ENCODE measurements around the gene SPSB1.

The SPSB1 gene

DNA sequence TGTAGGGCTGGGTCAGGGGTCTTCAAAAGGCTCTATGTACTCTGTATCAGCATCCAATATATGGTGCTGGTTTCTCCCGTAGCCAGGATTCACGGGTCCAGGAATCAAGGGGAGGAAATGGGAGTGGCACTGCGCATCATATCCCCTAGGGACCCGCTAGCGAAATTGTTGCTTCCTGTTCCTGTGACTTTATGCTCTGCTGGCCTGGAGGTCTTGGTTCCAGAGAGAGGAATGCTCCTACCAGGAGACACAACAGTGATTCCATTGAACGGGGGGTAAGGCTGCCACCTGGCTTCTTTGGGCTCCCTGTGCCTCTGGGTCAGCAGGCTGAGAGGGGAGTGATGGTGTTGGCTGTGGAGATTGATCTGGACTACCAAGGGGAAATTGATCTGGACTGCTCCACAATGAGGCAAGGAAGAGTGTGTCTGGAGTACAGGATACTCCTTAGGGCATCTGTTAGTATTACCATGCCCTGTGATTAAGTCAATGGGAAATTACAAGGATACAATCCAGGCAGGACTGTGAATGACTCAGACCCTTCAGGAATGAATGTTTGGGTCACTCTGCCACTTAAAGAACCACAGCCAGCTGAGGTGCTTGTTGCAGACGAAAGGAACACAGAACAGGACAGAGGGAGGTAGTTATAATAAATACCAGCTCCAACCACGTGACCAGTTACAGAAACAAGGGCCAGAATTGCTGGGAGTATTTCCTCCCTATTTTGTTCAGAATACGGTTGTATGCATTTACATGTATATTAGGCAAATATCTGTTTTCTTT lies 10.2 kb downstream of the SPSB1 start:
- no peak for DNase-seq

DNA sequence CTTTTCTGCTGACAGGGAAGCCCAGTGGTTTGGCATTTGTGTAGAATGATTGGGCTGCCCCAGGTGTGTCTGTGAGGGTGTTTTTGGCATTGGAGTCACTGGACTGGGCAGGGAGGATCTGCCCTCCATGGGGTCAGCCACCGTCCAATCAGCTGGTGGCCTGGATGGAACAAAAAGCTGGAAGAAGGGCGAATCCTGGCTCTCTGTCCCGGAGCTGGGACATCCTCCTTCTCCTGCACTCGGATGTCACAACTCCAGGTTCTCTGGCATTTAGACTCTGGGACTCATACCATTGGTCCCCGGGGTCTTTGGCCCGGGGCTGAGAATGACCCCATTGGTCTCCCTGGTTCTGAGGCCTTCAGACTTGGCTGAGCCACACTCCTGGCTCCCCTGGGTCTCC lies 11.2 kb downstream of the SPSB1 start:
- DNase-seq: no peak

DNA sequence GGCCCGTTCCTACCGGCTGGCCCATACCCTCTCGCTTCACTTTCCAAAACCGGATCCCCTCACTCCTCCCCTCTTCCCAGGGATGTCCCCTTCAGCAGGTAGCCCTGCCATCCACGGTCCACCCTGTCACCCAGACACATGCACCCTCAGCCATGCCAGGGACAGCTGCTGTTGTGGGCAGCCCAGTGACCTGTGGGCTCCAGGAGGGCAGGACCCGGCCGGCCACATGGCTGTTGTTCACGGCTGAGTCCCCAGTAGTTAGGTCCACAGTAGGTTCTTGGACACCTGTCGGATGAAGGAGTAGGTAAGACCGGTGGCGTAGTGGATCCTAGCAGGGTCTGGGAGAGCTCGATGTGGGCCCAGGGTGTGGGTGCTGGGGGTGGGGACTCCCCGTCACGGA lies 12.5 kb downstream of the SPSB1 start:
- no peak for DNase-seq

DNA sequence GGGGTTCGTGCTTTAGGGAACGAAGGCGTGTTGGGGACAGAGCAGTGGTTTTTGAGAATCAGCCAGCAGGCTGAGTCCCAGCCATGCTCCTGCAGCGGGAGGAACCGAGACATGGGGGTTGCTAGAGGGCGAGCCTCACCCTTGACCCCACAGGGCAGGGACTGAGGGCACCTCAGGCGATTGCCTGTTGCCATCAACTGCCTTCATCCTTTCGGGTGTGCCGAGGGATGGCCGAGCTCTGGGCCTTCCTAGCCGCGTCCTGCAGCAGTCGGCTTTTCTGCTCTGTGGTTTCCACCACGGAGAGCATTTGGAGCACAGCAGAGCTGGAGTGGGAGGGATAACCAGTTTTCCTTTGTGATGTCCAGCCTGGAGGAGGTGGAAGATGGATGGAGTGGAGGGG lies 13.3 kb downstream of the SPSB1 start:
- no peak for DNase-seq

DNA sequence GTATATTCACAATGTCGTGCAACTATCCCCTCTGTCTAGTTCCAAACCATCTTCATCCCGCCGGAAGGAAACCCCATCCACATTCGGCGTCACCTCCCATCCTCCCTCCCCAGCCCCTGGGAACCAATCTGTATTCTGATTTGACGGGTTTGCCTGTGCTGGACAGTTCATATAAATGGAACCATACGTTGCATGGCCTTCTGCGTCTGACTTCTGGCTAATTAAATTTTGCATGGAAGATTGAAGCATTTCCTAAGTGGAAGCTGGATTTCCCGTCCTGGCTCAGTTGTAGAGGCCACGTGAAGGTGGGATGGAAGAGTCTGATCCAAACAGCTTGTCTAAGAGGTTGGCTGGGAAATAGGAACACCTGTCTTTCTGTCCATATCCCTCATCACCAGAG lies 14.6 kb downstream of the SPSB1 start:
- no peak for DNase-seq

DNA sequence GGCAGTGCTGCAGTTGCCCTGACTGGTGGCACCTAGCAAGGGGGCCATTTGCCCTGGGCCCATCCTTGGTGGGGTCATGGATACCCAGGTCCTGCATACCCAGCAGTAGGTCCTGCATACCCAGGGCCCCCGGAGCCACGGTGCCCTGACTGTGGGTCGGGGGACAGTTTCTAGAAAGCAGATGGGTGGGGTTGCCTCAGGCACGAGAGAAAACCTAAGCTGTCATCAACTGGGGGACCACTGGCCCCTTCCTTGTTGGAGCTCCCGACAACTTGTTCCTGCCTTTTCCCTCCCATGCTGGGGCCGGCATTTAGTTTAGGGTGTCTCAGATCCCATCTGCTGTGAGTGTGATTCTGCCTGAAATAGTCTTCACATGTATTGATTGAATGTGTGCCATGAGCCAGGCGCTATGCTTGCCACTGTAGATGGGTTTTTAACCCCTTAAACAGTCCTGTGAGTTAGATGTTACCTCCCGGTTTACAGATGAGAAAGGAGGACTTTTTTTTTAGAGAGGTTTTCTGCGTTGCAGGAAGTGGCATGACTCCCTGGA lies 15.6 kb downstream of the SPSB1 start:
- DNase-seq: no peak

DNA sequence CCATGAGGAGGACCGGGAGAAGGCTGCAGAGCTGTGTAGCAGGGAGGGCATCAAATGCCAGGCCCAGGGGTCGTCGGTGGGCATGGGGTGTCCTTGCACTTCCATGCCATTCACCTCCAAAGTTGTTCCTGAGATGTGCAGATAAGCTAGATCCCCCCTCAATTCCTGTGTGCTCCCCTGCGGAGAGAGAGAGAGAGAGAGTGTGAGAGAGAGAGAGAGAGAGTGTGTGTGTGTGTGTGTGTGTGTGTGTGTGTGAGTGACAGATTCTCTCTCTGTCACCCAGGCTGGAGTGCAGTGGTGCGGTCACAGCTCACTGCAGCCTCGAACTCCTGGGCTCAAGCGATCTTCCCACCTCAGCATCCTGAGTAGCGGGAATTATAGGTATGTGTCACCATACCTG lies 16.4 kb downstream of the SPSB1 start:
- no peak for DNase-seq

DNA sequence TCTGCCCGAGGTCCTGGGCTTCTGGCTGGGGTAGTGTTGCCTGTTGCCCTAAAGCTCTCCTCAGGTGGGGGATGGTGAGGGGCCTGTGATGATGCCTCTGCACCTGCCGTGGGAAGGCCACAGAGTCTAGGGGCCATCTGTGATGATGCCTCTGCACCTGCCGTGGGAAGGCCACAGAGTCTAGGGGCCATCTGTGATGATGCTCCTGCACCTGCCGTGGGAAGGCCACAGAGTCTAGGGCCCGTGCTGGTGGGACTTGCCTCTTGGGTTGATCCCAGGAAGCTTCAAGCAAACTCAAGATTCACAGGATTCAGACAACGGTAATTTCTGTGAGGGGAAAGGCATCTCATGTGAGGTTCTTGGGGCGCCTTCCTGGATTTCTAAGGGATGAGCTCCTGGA lies 17.3 kb downstream of the SPSB1 start:
- no peak for DNase-seq

DNA sequence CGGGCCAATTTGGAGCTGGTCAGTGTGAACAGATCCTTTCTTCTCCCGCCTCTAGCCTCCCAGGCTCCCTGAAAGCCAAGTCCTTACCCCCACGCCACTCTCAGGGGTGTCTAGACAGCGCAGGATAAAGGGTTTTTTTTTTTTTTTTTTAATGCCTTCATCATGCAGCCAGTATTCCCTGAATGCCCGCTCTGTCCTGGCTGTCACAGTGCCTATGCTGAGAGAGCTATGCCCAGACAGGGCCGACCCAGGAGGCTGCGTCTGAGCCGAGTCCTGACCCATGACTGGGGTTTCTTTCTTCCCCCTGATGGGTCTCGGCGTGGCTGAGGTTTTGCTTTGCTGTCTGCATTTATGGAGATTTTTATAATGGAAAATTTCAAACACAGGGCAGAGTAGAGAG lies 18.3 kb downstream of the SPSB1 start:
- no peak for DNase-seq

DNA sequence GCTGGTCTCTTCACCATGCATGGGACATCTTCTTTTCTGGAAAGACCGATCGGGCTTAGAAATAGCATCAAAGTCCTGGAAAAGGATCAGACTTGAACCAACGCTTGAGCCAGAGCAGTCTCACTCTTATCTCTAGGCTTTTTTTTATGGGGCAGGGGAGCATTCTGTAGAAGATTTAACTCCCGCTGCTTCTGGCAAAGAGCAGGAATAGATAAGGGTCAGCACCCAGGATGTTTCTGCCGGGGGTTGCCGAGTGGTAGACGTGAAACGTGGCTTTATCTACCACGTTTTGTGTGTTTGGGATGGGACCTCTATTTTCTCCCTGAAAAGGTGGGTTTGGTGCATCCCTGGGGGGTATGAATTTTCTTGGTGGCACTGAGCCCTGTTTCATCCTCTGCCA lies 18.8 kb downstream of the SPSB1 start:
- no peak for DNase-seq

DNA sequence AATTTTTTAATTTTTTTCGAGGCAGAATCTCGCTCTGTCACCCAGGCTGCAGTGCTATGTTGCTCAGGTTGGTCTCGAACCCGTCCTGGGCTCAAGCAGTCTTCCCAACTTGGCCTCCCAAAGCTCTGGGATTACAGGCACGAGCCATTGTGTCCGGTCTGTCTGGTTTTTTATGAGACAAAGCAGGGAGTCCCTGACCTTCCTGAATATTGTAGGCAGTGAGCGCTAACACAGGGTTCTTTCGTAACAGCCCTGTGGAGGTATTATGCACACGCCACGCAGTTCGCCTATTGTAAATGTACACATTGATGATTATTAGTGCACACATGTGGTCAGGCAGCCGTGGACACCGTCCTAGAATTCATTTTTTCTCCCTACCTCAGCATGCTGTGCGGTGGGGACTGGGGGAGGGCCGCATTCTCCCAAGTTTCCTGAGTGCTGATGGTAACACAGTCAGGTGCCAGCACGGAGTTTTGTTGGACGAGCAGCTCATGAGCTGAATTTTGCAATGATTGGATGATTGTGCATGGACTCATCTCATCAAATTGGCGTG lies 19.6 kb downstream of the SPSB1 start:
- DNase-seq: no peak

DNA sequence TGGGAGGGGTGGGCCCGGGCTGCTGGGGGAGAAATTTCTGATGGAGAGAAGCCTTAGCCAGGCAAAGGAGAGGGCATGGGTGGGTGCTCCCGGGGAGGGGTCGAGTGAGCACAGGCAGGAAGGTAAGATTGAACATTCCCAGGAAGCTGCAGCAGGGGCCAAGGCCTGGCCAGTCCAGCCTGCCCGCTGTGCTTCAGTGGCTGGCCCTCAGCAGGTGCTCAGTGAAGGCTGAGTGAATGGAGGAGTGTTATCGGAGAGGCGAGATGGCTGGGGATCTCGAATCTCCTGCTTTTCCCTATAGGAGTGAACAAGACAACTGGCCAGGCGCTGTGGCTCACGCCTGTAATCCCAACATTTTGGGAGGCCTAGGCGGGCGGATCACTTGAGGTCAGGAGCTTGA lies 20.9 kb downstream of the SPSB1 start:
- no peak for DNase-seq

DNA sequence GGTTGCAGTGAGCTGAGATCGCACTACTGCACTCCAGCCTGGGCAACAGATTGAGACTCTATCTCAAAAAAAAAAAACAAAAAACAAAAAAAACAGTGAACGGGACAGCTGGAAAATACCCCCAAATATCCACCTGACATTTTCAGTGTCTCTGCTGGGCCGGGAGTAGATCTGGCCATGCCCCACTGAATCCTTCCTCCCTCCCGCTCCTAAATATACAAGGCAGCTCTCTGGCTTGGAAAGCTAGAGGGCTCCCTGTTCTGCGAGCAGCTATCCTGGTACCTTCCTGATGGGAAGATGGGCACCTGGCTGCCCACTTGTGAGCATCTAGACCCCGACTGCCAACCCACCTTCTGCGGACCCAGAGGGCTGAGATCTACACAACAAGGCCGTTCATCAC lies 21.4 kb downstream of the SPSB1 start:
- DNase-seq: no peak

DNA sequence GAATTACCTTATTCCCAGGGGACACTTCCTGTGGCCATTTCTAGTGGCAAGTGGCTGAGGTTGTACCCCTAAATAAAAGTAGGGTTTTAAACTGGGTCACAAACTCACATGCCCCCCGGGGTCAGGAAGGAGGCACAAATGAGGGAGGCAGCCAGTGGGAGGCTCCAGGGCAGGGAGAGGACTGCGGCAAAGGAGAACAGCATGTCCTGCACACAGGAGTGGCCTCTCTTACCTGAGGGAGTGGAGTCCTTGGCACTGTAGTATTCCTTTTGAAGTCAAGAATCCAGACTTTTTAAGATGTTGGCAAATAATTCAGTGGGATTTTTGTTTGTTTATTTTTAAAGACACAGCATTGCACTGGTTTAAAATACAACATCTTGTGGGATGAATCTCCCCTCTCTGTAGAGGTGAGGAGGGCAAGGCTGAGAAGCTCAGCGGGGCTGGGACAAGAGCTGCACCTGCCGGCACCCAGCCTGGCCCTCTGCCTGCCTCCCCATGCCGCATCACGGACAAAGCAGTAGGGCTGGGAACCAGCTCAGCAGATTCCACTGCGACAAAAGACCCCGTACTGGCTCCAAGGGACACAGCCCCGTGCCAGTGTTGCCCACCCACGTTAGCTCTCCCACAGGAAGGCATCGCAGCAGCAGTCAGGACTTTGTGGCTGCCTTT lies 22.2 kb downstream of the SPSB1 start:
- no peak for DNase-seq

DNA sequence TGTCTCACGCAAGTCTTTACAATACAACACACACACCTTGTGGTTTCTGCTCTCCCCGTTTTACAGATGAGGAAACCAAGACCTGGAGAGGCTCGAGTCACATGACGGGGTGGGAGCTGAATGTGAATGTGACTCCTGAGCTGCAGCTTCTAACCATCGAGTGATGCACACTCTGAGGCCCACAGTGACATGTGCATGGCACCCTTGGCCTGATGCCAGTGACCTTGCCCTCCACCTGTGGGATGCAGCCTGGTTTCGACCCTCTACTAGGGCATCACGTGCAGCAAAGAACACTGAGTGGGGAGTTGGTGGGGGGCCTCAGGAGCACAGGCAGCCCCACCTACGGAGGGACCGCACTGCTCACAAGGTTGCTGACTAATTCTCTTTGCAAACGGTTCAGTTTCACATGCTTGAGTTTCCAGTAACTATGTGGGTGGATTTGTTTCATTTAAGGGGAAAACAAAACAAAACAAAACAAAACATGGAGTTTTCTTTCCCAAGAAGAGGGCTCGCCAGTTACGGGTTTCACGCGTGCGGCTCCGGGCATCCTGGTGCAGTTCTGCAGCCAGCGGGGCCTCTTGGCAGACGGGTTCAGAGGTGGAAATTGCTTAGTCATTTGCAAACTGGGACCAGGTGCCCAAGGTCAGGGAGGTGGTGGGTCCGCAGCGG lies 22.9 kb downstream of the SPSB1 start:
- no peak for DNase-seq

DNA sequence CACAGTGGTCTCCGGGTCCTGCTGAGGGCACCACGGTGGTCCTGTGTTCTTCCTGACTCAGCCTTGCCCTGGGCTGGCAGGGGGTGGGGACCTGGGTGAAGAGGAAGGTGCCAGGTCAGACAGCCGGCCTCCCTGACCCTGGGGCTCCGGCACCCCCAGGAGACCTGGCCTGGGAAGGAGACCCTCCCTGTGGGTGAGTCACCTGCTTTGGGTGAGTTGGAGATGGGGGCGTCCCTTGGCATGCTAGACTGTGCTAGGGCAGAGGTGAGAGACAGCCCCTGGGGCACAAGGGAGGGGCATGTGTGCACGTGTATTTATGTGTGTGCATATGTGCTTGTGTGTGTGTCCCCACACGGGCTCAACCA lies 23.4 kb downstream of the SPSB1 start:
- DNase-seq: no peak

DNA sequence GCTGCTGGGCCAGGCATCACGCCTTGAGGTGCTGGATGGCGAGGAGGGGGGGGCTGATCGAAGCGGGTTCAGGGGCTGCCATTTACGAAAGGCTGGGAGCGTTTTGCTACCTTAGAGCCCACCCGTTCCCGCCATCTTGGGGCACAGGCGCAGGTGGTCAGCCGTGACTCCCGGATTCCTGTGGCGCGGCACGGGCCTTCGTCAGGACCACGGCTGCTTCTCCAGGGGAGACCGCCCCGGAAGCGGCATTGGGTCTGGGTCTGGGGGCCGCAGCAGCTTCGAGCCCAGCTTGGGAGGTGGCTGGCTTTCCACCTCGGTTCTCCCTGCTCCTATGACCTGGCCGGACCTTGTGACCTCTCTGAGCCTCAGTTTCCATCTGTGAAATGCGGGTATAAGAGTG lies 23.8 kb downstream of the SPSB1 start:
- no peak for DNase-seq

DNA sequence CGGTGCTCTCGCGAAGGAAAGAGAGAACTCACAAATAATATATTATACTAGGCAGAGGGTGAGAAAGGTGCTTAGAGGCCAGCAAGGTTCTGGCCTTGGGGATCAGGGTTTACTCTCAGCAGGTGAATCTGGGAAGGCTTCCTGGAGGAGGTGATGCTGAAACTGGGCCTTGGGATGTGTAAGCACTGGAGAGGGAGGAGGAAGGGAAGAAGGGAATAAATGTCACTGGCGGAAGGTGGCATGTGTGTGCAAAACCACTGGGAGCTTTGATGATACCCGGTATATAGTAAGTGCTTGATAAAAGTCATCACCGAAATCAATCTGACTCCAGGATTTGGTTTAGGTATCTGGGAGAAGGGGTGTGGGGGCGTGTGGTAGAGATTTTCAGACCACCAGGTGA lies 24.4 kb downstream of the SPSB1 start:
- no peak for DNase-seq

DNA sequence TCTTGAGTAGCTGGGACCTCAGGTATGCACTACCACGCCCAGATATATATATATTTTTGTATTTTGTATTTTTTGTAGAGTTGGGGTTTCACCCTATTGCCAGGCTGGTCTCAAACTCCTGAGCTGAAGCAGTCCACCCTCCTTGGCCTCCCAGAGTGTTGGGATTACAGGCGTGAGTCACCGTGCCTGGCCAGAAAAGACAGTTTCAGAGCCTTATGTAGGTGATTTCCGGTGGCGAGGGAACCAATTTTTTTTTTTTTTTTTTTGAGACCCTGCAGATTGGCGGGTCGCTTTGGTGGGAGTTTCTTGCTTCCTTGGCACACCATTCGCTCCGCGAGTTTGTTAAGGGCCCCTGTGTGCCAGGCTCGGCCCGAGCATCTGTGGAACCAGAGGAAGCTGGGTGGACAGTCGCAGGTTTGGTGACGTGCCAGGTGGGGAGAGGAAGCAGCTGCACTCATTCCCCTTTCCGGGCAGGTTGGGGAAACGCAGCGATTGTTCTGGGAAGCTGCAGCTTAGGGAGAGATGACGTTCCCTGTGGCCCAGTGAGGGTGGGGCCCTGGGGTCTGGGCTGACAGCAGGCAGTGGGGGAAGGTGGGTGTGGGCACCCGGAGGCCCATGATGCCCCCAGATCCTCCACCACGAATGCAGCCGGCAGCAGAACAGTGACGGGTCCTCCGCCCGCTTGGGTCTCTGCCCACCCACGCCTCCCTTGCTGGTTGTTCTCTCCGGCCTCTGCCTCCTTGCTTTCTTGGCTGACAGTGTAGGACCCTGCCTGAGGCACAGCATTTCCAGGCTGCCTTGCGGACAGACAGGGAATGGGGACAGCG lies 25.1 kb downstream of the SPSB1 start:
- no peak for DNase-seq

DNA sequence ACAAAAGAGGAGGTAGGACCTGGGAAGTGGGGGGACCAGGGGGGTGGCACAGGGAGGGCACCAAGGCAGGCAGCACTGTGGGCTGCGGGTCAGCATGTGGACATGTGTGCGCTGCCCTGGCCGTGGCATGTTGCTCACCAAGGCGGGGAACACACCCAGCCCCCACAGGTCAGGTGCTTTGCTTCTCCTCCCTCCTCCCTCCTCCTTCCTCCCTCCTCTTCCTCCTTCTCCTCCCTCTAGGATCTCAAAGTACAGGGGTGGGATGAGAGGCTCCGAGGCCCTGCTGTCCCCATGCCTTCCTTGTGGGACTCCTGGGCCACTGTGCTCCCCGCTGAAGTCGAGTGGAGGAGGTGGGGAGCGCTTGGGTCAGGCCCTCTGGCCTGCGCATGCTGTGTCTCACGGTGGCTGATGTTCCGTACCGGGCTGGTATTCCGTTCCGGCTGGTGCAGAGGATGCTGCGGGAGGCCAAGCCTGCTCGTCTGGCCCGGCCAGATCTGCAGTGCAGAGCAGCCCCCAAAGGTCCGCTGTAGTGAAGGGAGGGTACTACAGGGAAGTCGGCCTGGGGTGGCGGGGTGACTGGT lies 26.6 kb downstream of the SPSB1 start:
- no peak for DNase-seq

DNA sequence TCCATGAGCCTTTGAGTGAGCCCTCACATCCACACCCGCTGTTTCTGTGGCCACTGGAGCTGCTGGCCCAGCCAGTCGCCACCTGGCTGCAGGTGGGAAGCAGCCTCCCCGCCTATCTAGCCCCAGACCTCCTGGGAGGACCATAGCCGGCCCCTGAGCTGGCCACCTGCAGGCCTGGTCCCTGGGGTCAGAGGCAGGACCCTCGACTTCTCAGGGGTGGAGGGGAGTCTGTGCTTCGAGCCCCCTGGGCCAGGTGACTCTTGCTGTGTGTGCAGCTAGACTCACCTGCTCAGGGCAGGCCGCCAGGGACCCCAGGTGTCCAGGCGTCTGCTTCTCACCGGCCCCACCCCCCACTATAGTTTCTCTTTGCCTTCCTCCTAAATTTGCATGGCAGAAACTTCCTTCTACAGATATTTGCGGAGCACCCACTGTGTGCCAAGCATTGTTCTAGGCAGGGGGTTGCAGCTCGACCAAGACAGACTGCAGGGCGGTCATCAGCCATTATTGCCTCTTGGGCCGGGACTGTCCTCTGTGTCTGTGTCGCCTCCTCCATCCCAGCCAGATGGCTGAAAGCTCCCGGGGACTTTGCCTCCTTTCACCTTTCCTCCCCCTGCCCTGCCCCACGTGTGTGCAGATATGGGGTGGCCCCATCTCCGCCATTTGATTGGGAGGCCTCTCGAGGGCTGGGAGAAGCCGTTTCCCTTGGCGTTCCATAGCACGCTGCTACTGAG lies 27.3 kb downstream of the SPSB1 start:
- DNase-seq: no peak
